GM15510 (cell line): ENCODE data around the gene CLDN34.

Experiments
- POLR2A ChIP-seq: IDR thresholded peaks from 3 replicates; pipeline ENCODE4 v1.6.1; 2011; ENCODE audit warnings: borderline replicate concordance; ENCODE audit not compliant: insufficient read length; ENCODE audit errors: extremely low read depth

The CLDN34 gene

DNA sequence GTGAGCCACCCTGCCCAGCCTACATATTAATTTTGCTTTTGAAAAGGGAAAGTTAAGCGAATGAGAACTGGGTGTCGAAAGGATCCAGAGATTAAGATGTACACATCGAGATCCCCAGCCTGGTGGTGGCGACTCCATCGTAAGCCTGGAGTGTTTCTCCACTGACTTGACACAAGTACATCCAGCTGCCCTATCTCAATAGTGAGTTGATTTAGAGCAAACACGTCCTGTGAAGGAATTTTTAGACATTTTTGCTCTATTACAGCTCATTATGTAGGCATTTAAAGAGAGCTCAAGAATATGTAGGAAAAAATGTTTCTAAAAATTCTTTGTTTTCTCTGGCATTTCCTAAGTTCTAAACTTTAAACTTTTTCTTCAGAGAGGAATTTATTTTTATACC, 11.7 kb upstream of the CLDN34 start:
- no peak for TF ChIP-seq POLR2A

DNA sequence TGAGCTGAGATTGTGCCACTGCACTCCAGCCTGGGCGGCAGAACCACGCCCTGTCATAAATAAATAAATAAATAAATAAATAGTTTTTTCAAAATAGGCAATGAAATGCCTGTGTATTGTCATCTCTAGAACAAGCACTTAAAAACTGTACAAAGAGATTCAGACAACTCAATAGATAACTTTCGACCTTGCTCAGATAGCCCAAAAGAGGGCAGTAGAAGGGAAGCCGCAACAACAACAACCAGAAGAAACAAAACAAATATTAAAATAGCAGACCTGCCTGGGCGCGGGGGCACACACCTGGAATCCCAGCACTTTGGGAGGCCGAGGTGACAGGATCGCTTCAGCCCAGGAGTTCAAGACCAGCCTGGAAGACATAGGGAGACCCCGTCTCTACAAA, 9.4 kb upstream of the CLDN34 start:
- TF ChIP-seq POLR2A = no peak

DNA sequence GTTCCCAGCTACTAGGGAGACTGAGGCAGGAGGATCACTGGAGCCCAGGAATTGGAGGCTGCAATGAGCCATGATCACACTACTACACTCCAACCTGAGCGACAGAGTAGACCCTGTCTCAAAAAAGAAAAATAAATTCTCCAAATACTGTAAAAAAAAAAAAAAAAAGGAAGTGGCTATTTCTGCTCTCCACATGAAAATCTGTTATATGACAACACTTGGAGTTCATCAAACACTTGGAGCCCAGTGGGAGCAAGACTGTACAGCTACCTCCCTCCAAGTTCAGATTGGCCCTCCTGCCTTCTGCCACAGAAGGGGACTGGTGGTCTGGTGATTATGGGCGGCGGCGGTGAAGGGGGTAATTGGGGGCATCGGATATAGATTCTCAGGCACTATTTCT, 9.0 kb upstream of the CLDN34 start:
- TF ChIP-seq POLR2A = no peak

DNA sequence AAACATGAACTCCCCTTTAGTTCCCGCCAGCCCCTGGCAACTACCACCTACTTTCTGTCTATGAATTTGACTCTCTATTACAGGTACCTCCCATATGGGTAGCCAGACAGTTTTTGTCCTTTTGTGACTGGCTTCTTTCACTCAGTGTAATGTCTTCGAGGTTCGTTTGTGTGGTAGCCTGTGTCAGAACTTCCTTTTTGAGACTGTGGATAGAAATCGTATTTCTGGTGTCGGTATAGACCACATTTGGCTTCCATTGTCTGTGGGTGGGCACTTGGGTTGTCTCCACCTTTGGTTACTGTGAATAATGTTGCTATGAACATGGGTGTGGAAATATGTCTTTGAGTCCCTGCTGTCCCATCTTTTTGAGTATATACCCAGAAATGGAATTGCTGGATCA, 5.4 kb upstream of the CLDN34 start:
- no peak for TF ChIP-seq POLR2A

DNA sequence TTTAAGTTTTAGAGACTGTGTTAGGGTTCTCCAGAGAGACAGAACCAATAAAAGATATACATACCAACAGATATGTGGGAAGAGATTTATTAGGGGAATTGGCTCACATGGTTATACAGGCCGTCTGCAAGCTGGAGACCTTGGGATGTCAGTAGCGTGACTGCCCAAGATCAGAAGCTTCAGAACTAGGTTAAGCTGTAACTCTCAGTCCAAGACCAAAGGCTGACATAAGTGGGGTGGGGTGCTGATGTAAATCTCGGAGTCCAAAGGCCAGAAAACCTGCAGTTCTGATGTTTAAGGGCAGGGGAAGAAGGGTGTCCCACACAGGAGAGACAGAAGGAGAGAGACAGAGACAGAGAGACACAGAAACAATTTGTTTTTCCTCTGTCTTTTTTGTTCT, 10.5 kb downstream of the CLDN34 start:
- no peak for TF ChIP-seq POLR2A

DNA sequence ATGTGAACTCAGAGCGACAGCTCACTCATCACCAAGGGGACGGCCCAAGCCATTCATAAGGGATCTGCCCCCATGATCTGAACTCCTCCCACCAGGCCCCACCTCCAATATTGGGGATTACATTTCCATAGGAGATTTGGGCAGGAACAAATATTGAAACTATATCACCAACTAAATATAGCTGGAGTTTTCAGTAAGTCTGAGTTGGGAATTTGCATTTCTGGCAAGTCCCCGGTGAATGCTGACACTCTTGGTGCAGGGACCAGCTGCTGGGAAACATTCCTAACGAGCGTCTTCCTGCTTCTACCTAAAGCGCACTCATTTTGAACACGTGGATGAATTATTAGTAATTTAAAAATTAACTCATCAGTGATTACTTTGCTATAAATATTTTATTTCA, 13.2 kb downstream of the CLDN34 start:
- no peak for TF ChIP-seq POLR2A

DNA sequence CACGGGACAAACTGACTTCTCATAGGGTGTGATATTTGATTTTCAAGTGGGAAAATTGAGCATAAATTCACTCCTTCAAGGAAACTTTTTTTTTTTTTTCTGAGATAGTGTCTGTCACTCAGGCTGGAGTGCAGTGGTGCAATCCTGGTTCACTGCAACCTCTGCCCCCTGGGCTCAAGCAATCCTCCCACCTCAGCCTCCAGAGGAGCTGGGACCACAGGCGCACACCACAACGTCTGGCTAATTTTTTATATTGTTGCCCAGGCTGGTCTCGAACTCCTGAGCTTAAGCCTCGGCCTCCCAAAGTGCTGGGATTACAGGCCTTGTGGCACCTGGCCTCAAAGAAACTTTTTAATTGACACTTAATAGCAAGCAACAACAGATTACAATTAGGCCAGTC, 13.8 kb downstream of the CLDN34 start:
- TF ChIP-seq POLR2A = no peak

DNA sequence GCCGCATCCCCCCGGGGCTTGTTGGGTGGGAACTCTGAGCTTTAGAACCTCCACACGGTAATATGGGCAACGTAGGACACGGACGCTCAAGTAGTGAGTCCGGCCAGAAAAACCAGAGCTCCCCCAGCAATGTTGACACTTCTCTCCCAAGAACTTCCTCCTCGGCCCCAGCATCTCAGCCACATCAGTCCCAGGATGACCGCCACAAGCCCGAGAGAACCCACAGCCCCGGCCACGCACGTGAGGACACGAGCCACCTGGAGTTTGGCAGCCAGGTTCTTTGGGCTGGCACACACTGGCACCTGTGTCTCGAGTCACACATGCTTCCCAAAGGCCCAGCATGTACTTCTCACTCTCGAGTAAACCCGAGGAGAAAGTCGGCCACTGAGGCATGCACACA, 16.3 kb downstream of the CLDN34 start:
- TF ChIP-seq POLR2A = no peak

DNA sequence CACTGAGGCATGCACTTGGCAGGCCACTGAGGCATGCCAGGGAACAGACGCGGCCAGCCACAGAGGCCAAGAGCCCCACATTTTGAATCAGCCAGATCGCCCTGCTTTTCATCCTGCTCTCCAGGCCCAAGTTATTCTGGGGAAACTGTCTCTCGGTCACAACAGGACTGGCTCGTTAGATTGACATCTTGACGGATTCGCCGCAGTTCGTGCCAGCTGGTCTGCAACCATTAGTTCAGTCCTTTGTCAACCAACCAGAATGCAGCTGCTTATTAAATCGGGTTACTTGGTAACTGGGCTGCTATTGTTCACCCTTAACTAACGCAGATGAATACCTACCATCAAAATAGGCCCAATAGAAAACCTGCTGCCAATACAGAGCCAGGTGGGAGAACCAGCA, 16.7 kb downstream of the CLDN34 start:
- TF ChIP-seq POLR2A = no peak

DNA sequence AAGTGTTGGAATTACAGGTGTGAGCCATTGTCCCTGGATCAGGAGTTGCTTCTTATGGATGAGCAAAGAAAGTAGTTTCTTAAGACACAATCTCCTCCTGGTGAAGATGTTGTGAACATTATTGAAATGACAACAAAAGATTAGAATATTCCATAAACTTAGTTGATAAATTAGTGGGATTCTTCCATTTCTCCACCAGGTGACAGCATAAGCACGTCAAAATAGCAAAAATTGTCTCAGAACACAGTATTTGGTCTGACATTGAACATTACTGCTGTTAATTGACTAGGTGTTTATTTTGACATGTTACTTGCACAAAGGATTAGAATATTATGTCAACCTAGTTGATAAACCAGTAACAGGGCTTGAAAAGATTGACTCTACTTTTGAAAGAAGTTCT, 21.6 kb downstream of the CLDN34 start:
- TF ChIP-seq POLR2A = no peak

DNA sequence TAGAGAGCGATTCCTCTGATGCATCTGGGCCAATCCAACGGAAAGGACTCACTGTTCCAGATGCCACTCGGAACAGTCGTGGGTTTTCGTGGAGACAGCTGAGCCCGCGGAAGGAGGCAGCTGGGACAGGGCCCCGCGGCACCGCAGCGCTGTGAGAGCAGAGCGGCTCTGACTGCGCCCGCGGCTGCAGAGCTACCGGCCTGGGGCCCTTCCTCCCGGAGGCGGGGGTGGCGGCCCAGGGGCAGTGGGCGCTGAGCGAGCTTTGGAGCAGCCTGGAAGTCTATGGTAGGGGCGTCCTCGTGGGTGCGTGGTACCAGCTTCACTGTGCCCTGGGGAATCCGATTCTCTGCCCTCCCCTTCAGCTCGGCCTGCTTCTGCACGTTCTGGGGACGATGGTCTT, 24.9 kb downstream of the CLDN34 start:
- no peak for TF ChIP-seq POLR2A

DNA sequence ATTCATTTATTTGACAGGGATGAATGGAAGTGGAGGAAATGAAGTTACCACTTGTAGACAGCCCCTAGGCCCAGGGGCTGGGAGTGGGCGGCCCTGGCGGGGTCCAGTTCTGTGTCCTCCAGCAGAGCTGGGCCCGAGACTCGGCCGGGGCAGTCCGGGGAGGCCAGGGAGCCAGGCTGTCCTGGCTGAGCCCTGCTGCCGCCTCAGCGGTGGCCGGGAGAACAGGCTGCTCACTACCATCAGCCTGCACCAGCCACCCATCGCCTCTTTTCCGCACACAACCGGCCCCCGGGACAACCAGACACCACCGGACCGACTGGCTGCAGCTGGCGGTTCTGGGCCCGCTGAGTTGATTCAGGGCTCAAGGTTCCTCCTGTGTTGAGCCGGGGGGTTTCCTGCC, 25.6 kb downstream of the CLDN34 start:
- no peak for TF ChIP-seq POLR2A

DNA sequence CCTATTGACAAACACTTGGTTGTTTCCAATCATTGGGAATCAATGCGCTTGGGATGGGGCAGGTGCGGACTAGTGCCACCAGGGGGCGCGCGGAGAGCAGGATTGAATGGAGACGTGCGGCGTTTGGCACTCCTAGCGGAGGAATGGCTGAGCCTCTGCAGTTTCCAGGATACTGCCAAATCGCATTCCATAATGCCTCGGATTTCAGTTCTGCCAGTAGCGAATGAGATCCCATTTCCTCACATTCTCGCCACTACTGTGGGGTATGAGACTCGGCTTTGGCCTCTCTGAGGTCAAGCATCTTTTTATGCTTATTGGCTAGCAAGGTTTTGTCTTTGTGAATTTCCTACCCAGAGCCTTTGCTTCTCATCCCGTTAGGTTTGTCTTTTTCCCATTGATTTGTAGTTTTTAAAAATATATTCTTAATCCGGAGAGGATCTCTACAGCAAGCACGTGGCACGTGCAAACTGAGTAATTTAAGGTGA, 28.7 kb downstream of the CLDN34 start:
- no peak for TF ChIP-seq POLR2A

DNA sequence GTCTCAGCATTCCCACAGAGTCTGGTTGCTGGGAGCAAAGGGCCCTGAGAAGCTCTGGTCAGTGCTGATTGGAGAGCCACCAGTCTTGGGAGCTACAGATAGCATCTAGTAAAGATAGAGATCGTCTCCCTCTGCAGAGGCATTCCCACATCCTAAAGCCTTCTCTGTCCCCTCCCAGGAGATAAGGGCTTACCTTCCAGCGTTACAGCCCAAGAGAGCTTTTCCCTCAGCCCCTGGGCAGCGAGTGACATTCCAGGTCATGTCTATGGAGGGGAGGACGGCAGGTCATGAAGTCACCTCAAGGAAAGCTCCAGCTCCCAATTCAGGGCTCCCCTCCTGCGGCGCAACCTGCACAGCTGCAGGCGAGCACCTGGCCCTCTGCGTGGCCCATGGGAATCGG, 29.9 kb downstream of the CLDN34 start:
- TF ChIP-seq POLR2A = no peak

DNA sequence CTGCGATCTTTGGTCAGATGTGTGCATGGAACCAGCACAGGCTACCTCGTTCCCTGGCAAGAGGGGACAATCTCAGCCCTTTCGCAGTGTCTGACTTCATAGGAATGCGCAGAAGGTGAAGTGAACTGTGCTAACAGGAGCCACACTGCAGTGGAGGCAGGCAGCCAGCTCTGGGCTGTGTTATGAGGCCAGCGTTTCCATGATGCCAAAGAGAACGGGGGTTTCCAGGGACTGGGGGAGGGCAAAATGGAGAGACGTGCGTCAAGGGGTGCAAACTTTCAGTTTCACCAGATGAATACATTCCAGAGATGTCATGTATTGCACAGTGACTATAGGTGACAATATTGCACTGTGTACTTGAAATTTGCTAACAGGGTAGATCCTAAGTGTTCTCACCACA, 30.4 kb downstream of the CLDN34 start:
- TF ChIP-seq POLR2A = no peak

DNA sequence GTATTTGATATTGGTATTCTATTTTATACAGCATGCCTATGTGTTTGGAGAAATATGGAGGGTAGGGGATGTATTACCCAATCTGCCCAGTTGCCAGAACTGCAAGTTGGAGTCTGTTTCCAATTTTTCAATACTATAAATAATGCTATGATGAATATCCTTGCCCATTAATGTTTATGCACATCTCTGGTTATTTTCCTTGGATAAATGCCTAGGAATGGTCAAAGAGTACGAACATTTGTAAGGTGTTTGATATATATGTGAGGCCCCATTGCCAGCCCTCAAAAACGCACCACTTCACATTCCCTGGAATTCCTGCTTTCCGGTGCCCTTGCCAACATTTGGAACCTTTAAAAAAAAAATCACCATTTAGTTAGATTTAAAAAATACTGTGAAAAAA, 34.3 kb downstream of the CLDN34 start:
- no peak for TF ChIP-seq POLR2A

DNA sequence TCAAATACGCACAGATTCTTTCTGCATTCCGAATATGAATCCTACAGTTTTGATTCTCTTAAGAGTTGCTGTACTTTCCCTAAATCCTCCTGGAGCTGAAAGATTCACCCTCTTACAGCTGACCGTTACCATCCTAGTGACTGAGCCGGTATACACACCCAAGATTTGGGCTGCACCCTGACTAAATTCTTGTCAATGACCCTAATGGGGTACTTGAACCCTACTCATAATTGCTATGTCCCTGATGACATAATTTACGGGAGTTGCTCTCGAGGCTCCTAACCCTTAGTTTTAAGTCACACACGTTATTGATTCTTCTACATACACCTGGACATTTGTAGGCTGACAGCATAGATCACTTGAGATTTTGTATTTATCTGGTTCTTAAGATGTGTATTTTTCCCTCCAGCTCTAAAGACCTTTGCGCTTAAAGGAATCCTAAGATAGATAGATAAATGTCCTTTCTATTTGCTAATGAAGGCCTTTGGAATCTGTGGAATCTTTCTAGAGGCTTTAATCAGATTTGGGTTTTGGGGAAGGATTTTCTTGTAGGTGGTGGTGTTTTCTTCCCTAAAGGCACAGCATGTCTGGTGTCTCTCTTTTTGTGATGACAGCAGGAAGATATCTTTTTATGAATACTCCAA, 37.8 kb downstream of the CLDN34 start:
- TF ChIP-seq POLR2A = no peak
